CD1c-positive myeloid dendritic cell (primary cell): Measurements from ENCODE around the gene SLC35F2.
"Not testable (repeated sequence)": the region's sequence is repeated elsewhere in the genome, so short reads cannot be mapped to it uniquely, and the experiment has no call there.

Source experiments
- DNase-seq: peaks from one replicate; pipeline ENCODE4 v3.0.0-alpha.2; 2016; ENCODE audit errors: extremely low spot score

Gene SLC35F2

DNA sequence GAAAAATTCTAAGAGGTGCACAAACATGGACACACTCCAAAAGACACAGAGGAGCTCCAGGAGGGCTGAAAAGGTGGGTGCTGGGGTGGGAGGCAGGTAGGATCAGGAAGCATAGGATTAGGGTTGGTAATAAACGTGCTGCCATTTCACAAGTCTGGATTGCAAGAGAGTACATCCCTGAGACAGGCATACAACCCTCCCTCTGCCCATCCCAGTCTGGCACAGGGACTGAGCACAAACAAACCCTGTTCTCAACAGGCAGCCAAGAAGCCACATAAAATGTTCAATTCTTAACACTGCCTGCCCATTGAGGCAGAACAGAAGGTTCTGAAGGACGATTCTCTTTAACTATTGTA, 18.5 kb downstream of the SLC35F2 start:
- no peak for DNase-seq

DNA sequence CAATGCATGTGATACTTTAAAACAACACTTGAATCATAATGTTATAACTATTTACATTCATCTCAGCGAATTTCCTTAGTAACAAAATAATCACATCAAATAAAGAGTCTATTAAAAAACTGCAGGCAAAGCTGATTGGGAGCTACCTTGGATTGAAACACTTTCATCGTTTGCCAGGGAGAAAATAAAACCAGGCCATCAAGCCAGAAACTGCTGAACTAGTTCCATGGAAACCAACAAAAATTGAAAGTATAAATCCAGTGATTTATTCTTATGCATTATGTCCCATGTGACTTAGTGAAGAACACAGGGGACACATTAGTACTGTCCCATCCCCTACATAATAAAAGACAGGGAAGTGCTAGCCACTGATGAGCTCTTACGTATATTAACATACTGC, 21.7 kb downstream of the SLC35F2 start:
- DNase-seq = no peak

DNA sequence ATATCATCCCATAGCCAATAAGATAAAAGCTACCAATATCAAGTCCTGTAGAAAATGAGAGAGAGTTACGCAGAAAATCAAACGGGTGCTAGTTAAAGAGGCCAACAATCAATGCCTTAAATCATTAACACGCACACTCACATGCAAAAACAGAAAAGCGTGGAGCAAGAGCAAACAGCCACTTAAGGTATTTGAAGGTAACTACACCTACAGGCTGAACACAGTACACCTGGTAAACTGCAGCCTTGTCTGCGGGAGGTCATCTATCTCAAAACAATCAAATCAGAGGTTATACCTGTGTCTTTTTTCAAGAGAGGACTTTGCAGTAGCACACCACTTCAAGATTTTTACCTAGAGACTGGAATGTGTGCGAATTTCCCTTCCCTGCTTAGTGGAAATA, 23.6 kb downstream of the SLC35F2 start:
- no peak for DNase-seq

DNA sequence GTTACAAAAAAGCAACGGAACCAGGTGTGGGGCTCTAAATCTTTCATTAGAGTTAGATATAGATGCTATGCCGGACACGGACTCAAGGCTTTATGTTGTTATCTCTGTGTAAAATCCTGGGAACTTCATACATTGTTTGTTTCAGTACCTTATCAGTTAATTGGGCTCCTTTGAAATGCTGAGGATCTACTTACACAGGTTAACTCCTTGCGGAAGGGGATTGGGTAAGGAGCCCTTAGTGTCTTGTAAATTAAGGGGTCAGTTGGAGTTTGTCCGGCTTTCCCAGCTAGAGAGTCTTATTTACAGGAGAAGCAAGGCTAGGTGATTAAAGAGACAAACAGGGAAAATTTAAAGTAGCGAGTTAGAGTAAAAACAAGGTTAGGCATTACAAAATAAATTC, 24.7 kb downstream of the SLC35F2 start:
- DNase-seq = not testable (repeated sequence)

GRCh38 chr11:107830915-107831540, 27.6 kb downstream of the SLC35F2 start:
- DNase-seq = no peak

GRCh38 chr11:107827041-107827440, 31.5 kb downstream of the SLC35F2 start:
- no peak for DNase-seq

GRCh38 chr11:107825875-107826274, 32.7 kb downstream of the SLC35F2 start:
- no peak for DNase-seq

DNA sequence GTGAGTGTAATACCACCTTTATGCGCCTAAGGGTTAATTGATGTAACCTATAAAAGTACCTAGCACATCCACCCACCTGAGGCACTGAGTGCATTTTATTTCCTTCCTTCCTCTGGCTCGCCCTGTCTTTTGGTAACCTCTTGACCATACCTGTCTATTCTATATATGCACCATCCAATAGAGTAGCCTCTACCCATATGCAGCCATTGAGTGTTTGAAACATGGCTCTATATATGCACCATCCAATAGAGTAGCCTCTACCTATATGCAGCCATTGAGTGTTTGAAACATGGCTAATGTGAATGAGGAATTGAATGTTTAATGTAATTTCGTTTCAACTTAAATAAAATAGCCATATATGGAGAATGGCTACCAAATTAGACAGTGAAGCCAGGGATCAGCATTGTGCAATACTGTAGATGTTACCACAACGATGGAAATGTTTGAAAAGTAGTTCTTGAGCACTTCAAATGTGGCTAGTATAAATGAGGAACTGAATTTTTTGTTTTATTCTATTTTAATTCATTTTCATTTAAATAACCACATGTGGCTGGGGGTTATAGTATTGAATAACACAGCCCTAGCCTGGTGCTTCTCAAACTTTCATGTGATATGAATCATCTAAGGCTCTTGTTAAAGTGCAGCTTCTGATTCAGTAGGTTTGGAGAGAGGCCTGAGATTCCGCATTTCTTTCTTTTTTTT, 33.8 kb downstream of the SLC35F2 start:
- DNase-seq = peak; percentile 37

DNA sequence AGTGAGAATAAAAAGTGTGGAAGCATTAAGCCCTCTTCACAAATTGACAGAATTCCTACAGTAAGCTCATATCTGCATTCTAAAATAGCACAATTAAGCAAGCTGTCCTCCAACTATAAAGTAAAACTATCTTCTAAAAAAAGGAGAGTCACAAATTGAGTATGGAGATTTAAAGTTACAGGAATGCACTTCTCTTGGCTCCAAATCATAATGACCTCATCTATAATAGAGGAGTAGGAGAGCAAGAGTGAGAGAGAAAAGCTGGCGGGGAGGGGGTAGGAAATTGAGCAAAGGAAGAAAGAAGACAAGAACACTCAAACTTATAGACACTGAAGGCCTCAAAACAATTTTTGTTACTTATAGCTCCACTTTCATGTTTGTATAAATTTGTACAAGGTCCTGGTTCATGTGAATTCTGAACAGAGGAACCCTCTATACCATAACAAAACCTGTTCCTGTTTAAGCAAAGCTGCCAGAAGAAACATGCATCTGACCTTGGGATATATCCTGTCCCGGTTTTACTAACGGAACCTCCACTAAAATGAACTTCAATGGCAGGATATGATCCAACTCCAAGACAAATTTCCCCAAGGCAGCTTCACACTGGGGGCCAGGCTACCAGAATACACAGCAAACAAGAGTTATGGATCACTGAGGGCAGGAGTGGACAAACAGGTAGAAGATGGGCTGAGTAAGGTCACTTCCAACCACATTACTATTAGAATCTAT, 37.2 kb downstream of the SLC35F2 start:
- no peak for DNase-seq

DNA sequence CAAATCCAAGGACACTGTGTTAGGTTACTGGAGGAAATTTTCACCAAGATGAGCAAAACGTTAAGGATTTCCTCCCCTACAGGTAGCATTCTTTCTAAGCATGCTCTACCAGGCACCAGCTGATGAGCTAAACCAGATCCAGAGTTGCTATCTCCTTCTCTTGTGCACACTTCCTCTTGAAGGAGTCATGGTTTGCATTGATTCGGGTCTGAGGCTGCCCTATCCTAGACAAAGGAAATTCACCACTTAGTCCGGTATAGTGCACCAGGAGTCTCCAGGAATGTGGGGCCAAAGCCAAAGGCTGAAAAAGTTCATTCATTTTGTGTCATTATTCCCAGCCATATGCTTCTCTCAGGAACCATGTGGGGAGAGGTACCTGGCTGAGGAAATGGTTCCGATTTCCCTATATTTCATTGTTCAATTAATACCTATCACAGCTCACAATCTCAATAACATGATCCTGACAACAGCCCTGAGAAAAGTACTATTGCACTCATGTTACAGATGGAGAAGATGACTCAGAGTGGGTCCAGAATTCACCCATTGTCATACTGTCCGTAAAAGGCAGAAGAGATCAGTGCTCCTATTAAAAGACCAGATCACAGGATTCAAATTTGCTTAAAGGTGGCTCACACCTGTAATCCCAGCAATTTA, 39.1 kb downstream of the SLC35F2 start:
- DNase-seq = no peak

DNA sequence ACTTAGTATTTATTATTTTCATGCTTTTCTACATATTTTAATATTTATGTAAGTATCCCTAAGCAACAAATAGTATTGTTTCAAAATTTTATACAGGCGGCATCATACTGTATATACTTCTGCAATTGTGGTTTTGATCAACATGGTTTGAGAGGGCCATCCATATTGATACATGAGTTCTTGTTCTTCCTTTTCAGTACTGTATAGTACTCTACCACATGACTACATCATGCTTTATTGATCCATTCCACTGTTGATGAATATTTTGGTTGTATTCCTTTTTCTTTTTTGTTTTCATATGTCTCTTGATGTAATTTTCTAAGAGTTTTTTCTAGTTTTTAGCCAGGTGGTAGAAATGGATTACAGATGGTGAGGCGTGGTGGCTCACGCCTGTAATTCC, 40.1 kb downstream of the SLC35F2 start:
- DNase-seq = no peak

- no peak for DNase-seq
Measured at GRCh38 chr11:107816028-107816427, 42.6 kb downstream of the SLC35F2 start.

GRCh38 chr11:107810875-107811274, 47.7 kb downstream of the SLC35F2 start:
- no peak for DNase-seq

GRCh38 chr11:107808521-107808920, 50.1 kb downstream of the SLC35F2 start:
- no peak for DNase-seq

DNA sequence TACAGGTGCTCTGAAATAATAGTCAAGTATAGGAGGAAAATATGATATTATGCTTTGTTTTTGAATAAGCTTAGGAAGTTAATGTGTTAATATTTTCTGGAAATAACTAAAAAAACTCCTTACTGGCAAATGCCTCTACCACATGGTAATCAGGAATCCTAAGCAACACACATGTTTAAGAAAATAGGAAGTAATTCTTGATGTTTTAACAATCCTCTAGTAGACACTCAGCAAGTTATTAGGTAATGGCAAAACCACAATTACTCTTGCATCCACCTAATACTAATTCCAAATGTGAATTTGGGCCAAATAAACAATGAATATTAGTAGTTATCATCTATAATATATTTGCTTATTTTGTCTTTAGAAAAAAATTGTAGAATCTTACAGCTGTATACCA, 53.6 kb downstream of the SLC35F2 start:
- peak; percentile 23 for DNase-seq

DNA sequence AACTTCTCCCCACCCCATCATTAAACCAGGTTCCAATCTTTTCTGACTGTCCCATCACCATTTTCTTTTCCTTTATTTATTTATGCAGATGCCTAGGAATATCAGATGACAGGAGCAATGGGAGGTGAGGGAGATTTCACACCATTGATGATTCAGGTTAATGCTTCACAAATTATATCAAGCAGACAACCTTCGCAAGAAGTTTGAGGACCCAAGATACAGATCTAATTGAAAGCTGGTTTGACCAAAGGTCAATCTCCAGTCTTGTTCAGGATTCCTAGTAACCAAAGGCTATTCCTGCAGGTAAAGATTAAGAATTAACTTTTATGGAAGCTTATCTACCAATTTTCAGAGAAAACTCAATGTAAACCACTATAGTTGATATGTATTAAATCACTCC, 54.4 kb downstream of the SLC35F2 start:
- DNase-seq = no peak

- DNase-seq = no peak
Measured at GRCh38 chr11:107801641-107802040, 56.9 kb downstream of the SLC35F2 start.

- peak; percentile 74 for DNase-seq
Measured at GRCh38 chr11:107799218-107799859, 59.2 kb downstream of the SLC35F2 start.

- DNase-seq = no peak
Measured at GRCh38 chr11:107792049-107792443, 66.5 kb downstream of the SLC35F2 start.

DNA sequence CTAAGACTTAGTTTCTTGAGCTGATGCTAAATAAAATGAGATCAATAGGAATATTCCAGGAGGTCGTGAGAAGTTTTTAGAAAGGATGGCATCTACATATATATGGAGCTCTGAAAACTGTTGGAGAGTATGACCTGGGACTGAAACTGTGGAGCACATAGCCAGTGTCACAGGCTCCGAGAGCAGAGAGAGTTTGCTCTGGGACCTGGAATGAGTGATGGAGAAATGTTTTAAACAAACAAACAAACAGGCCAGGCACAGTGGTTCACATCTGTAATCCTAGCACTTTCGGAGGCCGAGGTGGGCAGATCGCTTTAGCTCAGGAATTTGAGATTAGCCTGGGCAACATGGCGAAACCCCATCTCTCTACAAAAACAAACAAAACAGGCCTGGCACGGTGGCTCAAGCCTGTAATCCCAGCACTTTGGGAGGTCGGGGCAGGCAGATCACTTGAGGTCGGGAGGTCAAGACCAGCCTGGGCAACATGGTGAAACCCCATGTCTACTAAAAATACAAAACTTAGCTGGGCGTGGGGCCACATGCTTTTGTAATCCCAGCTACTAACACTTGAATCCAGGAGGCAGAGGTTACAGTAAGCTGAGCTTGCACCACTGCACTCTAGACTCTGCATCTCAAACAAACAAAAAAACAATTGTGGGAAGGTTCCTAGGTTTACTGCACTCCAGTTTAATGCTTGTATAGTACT, 67.1 kb downstream of the SLC35F2 start:
- DNase-seq = no peak

- no peak for DNase-seq
Measured at GRCh38 chr11:107789767-107790166, 68.8 kb downstream of the SLC35F2 start.
